AG09309 (cell line): ENCODE measurements around the gene TRANK1.

Experiments
- DNase-seq: peaks from one replicate; pipeline ENCODE4 v3.0.0-alpha.2; 2010; ENCODE audit warnings: low read depth
- H3K4me3 ChIP-seq: 2 replicates; pipeline ENCODE4 v1.5.1; 2011; ENCODE audit warnings: mild to moderate bottlenecking, low read depth, low read length, moderate library complexity; ENCODE audit not compliant: control insufficient read depth
- TF ChIP-seq, protein P1 (sequence below): IDR thresholded peaks from 2 replicates; pipeline ENCODE4 v1.5.1; 2011; ENCODE audit warnings: mild to moderate bottlenecking, low read depth, low read length, inconsistent platforms; ENCODE audit not compliant: insufficient read depth, control insufficient read depth; ENCODE audit errors: missing control alignments

The TRANK1 gene

DNA sequence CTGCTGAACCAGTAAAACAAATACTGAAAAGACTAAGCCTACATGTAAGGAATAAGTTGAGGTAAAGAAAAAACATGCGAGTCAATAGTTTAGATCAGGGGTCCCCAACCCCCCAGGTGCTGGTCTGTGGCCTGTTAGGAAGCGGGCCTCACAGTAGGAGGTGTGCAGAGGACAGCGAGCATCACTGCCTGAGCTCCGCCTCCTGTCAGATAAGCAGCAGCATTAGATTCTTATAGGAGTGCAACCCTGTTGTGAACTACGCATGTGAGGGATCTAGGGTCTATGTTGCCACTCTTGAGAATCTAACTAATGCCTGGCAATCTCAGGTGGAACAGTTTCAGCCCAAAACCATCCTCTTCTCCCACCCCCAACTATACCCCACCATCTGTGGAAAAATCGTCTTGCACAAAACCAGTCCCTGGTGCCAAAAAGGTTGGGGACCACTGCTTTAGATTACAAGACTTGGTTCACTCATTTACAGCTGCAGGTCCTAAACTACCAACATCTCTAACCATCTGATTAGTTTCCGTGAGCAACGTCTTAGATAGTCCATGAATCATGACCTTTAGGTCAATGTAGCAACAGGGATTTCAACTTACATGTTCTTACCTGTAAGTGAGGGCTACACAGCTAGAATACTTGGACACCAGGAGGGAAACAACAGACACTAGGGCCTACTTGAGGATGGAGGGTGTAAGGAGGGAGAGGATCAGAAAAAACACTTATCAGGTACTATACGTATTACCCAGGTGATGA lies 66.7 kb downstream of the TRANK1 start:
- no peak overlapping the region for H3K4me3 ChIP-seq
- DNase-seq: no peak
- TF ChIP-seq, protein P1, sequence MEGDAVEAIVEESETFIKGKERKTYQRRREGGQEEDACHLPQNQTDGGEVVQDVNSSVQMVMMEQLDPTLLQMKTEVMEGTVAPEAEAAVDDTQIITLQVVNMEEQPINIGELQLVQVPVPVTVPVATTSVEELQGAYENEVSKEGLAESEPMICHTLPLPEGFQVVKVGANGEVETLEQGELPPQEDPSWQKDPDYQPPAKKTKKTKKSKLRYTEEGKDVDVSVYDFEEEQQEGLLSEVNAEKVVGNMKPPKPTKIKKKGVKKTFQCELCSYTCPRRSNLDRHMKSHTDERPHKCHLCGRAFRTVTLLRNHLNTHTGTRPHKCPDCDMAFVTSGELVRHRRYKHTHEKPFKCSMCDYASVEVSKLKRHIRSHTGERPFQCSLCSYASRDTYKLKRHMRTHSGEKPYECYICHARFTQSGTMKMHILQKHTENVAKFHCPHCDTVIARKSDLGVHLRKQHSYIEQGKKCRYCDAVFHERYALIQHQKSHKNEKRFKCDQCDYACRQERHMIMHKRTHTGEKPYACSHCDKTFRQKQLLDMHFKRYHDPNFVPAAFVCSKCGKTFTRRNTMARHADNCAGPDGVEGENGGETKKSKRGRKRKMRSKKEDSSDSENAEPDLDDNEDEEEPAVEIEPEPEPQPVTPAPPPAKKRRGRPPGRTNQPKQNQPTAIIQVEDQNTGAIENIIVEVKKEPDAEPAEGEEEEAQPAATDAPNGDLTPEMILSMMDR: no peak

DNA sequence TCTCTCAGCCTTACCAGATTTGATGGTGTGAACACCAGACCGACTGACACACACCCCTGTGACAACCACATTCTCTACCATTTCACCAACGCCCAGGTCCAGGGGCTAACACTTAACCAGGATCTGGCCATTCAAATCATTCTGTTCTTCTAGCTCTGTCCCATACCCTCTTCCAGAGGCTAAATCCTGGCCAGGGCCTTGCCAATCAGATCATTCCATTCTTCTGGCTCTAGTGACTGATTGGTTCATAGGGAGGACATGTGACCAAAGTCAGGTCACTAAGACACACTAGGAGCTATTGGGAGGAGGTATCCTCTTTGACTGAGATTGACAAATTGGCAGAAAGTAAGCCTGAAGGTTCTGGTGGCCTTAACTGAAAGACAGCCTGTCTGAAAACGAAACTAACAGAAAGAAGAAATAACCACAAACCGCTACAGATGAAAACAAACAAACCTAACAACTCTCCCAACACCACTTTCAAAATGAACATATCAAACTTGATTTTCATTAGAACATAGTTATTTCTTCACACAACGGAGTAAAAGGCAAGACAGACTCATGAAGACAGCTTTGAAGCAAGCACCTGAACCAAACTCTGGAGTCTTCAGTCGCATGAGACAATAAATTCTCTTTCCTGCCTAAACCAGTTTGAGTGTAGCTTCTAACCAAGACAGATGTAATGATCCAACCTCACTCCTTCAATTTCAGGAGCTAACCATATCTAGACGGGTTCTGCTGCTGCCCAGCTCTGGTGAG lies 68.5 kb downstream of the TRANK1 start:
- DNase-seq: no peak

DNA sequence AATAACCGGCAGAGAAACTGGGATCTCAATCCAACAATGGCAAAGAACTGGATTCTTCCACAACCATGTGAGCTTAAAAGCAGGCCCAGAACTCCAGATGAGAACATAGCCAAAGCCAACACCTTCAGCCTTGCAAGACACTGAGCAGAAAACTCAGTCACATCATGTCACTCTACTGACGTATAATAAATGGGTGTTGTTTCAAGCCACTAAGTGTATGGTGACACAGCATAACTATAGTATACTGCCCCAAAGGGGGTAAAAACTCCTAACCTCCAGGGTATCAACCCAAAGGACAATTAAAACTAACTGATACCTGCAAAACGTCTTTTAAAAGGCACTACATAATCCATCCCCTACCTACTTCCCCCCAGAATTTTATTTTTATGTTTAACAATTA lies 69.5 kb downstream of the TRANK1 start:
- no peak for DNase-seq
- TF ChIP-seq, protein P1: no peak
- H3K4me3 ChIP-seq: no peak overlapping the region

More for the DNA sequence above, 68.5 kb downstream of the TRANK1 start:
- TF ChIP-seq, protein P1: no peak
- no peak overlapping the region for H3K4me3 ChIP-seq

DNA sequence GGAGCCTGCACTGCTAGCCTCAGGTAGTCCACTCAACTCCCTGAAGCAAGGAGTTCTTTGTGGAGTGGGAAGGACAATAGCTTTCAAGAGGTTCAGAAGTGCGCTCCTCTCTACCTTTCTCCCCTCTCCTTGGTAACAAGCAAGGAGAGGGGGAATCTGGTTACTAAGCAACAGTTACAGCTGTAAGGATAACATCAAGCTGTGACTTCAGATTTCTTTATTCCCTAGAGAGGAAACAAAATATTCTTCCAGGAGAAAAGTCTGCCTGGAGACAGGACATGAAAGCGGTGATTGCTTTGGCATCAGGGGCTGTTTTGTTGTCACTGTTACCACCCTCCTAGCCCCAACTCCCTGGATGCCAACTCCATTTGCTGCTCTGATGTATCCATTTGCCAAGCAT lies 70.4 kb downstream of the TRANK1 start:
- no peak overlapping the region for H3K4me3 ChIP-seq
- TF ChIP-seq, protein P1: no peak

DNA sequence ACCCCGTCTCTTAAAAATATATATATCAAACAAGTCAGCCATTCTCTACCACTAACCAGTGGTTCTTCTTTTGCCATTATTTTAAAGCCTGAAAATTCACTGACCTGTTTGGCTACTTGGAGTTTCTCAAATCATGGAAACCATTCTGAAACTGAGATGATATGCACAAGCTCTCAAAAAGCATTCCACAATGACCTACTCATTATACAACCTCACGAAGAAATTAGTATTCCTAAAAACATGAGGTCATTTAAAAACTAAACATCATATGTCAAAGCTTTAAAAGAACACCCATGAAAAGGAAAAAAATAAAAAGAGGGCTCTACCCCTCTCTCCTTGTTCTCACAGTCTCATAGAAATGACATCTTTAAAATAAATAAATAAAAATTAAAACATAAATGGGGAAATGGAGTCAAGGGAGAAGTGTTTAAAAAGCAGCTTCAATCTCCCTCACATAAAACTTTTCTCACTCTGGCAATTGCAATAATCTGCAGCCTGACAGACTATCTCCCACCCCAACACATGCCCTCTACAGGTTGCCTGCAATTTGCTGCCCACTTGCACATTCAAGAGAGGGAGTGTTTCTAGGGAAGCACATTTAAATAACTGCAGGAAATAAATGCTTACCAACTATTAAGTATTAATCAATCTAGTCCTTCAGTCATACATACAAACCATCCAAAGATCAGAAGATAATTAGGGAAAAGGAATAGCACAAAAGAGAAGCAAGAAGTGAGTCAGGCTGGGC lies 73.3 kb downstream of the TRANK1 start:
- H3K4me3 ChIP-seq: no peak overlapping the region
- TF ChIP-seq, protein P1: no peak
- DNase-seq: no peak

More for the DNA sequence above, 70.4 kb downstream of the TRANK1 start:
- DNase-seq: no peak

DNA sequence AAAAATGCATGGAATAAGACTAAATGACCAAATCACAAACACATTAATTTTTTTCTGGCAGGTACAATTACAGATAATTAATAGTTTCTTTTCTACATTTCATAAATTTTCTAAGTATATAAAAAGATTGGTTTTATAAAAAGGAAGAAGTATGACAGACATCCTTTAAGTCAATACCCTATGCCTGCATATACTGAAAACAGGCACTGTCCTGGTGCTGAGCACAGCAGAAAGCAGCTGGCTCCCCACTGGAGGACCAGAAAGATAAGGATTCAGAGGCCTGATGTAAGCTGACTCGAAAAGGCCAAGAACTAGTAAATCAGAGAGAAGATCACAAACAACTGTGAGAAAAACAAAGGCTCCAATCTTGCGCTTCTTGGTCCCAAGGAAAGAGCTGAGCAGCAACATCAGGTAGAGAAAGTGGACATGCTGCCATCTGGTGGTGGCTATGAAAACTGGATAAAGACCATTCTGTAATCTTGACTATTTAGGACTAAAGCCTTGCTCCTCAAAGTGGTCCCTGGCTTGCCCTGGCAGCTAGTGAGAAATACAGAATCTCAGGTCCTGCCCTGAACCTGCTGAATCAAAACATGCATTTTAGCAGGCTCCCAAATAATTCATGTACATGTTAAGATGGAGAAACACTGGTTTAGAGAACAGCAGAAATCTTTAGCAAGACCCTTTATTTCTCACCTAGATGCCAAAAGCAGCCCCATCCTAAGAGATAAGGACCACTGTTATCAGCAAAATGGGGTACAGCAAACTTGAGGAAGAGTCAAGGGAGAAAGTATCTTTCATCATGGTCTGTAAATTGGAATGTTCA lies 76.0 kb downstream of the TRANK1 start:
- TF ChIP-seq, protein P1: peak; percentile 80
- H3K4me3 ChIP-seq: no peak overlapping the region
- peak; percentile 5 for DNase-seq
